ENCODE results near the gene CYP2F1.

- TF ChIP-seq CTCF (IDR thresholded peaks at IDR 0.05), result no peak
- TF ChIP-seq POLR2A (IDR thresholded peaks at IDR 0.05), result no peak
These were observed 2.4 kb upstream of the CYP2F1 start for GRCh38 chr19:41111750-41112295.

Measured in body of pancreas (tissue), 4 donors.